Stimulated activated CD4-positive, alpha-beta T cell treated with anti-CD3 and anti-CD28 coated beads, Interleukin-12 subunit alpha, Interleukin-12 subunit beta, amount 100 ng/mL, for 4 hours (primary cell): ENCODE measurements around the gene RTN4.

Experiments
- DNase-seq: peaks from one replicate; pipeline ENCODE4 v3.0.0-alpha.2; 2020

Gene RTN4

DNA sequence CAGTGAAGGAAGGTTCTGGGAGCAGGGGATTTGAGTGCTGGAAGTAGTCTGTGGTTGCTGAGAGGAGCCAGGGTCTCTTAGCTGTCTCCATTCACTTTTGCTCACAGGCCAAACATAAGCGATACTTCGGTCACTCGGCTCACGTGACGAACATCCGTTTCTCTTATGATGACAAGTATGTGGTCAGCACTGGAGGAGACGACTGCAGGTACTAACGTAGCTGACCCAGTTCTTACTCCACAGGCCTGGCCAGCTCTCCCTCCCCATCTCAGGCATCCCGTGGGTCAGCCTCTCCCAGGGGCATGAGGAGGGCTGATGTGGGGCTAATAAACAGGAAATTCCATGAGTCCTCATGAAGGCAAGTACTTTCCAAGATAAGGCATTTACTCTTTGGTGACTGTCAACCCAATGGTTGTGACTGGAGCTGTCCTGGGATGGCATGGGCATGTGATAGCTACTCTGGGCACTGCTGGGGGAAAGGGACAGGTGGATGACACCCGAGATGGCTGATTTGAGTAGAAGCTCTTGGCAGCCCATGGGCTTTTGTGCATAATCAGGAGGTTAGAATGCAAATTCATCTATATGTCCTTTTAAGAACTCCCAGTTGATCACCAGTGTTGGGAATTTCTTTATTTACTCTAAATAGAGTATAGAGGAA, 81.6 kb downstream of the RTN4 start:
- DNase-seq, result no peak

DNA sequence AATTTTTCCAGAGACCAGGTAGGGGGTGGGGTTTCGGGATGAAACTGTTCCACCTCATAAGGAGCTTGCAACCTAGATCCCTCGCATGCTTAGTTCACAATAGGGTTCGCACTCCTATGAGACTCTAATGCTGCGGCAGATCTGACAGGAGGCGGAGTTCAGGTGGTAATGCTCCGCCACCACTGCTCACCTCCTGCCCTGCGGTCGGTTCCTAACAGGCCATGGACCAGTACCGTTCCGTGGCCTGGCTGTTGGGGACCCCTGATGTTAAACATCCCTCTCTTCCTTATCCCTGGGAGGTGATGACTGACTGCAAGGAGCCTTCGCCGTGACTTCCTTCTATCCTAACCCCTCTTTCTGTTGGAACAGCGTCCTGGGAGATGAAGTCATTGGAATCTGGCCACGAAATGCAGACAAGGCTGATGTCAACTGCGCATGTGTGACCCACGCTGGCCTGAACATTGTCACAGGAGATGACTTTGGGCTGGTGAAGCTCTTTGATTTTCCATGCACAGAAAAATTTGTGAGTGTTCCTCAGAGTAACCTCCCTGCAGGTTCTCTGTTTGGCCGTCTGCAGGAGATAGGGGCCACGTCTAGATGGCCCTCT, 82.4 kb downstream of the RTN4 start:
- DNase-seq, result no peak

DNA sequence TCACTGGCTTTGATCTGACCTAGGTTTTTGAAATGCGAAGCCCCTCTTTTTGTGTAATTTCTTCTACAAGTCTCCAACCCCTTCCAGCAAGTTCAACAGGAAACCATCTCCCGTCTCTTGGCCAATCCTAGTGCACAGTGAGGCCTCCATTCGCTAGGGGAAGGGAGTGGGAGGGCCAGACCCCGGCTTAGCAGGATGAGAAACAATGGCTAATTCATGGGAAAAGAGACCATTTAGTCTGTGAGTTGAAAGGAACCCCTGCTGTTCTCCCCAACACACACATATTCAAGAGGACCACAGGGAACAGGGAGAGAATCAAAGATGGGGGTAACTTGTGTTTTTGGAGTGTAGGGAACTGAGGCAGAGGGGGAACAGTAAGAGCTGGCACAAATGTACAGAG, 83.0 kb downstream of the RTN4 start:
- DNase-seq, result no peak

DNA sequence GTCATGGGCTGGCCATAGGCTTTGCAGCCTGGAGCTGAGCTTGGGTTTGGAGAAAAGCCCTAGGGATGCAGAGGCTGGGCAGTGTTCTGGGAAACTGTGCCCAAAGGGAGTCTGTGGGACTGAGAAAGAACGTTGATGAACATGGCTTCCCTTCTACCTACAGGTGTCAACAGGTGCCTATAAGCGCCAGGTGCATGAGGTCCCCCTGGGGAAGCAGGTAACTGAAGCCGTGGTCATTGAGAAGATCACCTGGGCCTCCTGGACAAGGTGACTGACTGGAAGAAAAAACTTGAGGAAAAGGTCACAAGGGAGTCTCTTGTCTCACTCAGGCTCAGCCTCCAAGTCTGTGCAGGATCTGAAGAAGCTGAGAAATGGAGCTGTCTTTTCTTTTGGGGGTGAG, 83.4 kb downstream of the RTN4 start:
- no peak for DNase-seq

DNA sequence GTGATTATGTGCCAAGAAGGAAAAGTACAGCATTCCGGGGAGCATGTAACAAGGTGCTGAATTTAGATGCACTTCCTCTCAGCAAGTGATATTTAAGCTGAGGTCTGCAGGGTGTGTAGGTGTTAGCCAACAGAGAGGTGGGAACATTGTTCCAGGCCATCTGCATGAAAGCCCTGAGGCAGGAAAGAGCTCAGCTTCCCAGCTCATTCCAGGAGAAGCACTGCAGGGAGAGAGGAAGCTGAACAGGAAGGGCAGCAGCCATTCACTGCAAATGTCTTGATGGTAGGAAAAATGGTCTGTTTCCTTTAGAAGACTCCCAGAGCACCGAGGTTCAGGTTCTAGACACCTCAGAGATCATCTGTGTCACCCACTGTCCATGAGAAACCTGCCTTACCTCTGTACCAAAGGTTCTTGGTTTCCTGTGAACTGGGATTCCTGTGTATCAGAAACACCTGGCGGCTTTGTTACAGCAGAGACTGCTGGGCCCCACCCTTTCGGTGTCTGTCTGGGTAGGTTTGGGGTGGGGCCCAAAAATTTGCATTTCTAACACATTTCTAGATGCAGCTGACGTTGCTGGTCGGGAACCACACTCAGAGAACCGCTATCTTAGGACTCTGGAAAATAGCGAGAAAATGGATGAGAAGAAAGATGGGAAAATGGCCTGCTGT, 84.0 kb downstream of the RTN4 start:
- DNase-seq, result no peak

DNA sequence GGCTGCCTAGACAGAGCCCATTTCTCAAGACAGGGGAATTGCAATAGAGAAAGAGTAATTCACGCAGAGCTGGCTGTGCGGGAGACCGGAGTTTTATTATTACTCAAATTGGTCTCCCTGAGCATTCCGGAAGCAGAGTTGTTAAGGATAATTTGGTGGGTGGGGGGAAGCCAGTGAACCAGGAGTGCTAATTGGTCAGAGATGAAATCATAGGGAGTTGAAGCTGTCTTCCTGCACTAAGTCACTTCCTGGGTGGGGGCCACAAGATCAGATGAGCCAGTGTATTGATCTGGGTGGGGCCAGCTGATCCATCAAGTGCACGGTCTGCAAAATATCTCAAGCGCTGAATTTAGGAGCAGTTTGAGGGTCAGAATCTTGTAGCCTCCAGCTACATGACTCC, 84.8 kb downstream of the RTN4 start:
- no peak for DNase-seq

DNA sequence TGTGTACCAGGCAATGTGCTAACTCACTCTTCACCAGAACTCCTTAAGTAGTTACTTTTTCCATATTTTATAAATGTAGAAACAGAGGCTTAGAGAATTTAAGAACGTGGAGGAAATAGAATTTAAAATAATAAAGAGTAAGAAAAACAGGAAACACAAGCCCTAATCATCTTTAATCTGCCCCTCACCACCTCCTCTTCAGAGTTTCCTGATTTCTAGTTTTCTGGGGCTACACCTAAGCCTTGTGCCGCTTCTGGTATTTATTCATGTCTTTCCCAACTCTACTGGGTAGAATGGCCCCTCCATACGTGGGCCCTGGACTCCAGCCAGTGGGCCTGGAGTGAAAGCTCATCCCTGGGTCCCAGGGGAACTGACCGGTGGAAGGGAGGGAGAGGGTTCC, 85.4 kb downstream of the RTN4 start:
- DNase-seq, result no peak

DNA sequence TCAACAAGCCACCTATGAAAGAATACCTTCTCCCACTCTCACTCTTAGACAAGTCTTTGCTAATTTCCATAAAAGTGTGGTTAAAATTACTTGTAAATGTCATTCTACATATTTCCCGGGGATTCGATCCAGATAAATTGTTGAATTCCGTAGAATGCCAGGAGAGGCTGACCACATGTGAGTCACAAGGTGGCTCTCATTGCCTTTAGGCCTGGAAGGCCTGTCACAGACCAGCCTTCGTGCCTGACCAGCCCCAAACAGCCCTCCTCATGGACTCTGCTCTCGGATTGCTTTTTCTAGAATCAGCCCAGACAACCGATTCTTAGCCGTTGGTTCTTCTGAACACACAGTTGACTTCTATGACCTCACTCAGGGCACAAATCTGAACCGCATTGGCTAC, 86.0 kb downstream of the RTN4 start:
- DNase-seq, result no peak

DNA sequence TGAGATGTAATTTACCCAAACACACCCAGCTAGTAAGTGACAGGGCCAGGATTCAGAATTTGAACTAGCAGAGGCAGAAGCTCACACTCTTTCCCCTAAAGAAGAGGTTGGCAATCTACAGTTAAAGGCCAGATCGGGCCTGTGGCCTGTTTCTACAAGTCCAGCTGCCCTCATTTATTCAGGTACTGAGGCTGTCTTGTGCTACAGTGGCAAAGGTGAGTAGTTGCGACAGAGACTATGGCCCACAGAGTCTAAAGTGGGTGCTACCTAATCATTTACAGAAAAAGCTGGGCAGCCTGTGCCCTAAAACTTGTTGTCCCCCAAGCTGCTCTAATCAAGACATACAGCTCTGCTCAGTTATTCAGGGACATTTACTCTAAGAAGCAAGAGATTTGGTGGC, 86.8 kb downstream of the RTN4 start:
- DNase-seq, result no peak

DNA sequence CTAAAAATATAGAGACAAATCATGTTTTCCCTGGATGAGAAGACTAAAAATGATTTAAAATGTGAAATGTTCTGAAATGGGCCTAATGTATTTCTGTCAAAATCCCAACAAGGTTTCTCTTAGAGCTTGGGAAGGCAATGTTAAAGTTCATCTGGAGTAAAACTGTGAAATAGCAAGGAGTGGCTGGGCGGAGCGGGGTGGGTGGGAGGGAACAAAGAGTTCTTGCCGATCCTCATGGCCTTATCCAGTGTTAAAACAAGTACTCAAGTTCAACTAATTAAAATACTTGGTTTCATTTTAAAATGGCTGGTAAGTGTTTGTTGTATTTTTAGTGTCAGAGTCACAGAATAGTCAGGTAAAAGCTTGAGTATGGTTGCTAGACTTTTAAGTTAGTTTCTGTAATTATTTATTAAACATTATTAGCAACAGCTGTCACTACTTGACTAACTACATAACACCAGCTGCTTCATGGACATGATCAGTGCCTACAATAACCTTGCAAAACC, 87.3 kb downstream of the RTN4 start:
- DNase-seq, result no peak

DNA sequence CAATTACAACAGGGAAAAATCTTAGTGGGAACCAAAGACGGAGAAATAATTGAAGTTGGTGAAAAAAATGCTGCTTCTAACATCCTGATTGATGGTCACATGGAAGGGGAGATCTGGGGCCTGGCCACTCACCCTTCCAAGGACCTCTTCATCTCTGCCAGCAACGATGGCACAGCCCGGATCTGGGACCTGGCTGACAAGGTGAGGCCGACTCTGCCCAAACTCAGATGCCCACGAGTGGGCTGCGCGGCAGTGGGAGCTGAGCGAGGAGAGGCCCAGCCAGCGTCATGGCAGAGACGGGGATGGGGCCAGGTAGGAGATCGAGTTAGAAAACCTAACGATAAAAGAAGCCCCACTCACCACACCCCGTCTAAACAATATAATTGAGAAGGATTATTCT, 87.7 kb downstream of the RTN4 start:
- no peak for DNase-seq

DNA sequence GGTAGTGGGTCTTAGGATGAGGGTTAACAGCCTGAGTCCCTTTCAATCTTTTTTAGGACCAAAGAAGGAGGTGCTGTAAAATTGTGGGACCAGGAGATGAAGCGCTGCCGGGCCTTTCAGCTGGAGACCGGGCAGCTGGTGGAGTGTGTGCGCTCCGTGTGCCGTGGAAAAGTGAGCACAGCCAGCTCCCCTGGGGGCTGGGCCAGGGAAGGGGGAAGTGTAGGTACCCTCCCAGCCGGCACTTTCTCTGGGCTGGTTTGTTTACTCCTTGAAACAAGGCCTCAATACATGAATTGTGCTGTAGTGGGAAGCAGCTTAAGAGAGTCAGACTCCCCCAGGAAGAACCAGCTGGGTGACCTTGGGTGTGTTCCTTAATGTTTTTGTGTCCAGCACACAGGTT, 90.1 kb downstream of the RTN4 start:
- no peak for DNase-seq

DNA sequence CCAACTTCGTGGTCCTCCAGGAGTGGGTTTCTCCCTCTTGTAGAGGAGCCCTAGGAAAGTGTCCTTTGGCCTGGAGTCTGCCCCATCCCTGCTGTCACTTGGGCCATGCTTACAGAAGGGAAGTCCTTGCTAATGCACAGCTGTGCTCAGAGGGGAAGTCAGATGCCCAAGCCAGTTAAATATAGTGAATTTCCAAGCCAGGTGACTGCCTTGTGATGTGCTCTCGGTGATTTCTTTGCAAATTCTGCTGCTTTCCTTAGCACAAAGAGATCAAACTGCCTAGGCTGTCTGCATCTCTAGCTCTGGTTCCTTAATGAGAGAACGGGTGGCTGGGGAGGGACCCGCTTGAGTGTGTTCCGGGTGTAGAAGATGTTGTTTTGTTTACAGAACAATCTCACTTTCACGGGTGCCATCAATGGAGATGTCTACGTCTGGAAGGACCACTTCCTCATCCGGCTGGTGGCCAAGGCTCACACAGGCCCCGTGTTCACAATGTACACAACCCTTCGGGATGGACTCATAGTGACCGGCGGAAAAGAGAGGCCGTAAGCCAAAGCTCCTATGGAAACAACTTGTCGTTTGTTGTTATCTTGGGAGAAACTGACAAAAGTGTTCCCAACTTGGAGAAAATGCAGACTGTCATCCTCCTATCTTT, 91.4 kb downstream of the RTN4 start:
- DNase-seq, result no peak

DNA sequence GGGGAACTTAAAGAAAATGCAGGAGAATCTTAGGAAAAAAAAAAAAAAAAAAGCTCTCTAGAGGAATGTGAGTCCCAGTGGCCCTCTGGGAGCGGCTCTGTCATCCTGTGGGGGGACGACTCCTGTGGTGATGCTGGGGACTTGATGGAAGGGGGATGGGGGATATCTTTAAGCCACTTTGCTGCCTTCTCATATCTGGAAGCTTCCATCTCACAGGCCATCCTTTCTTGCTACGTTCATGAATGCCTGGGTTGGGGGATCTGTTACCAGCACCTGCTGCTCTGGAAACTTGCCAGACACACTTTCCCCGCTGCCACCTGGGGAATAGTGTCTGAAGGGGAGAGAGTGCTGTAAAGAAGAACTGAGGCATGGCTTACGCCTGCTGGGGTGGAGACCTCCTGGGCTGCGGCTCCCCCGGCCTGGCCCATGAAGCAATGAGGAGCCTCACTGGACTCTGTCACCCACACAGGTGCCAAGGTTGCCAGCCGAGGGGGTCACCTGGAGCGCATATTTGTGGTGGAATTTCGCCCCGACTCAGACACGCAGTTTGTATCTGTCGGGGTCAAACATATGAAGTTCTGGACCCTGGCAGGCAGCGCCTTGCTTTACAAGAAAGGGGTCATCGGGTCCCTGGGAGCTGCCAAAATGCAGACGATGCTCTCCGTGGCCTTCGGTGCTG, 92.8 kb downstream of the RTN4 start:
- no peak for DNase-seq

DNA sequence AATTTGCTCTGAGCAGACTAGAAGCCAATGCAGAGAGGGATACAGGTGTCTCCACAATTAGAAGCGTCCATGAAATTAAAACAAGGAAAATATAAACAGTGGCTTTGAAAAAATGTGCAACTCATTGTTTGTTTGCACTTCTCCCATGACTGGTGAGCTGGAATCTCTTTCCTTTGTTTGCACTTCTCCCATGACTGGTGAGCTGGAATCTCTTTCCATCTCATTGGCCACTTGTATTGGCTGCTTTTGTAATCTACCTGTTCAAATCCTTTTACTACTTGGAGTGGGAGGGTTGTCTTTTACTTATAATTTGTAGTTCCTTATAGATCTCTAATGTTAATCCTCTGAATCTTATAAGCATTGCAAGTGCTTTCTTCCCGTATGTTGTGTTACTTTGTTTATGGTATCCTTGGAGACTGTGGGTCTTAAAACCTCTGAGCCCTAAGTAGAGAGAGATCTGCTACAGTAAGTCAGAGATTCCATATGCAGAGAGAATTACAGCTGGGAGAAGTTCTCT, 94.1 kb downstream of the RTN4 start:
- DNase-seq, result no peak

DNA sequence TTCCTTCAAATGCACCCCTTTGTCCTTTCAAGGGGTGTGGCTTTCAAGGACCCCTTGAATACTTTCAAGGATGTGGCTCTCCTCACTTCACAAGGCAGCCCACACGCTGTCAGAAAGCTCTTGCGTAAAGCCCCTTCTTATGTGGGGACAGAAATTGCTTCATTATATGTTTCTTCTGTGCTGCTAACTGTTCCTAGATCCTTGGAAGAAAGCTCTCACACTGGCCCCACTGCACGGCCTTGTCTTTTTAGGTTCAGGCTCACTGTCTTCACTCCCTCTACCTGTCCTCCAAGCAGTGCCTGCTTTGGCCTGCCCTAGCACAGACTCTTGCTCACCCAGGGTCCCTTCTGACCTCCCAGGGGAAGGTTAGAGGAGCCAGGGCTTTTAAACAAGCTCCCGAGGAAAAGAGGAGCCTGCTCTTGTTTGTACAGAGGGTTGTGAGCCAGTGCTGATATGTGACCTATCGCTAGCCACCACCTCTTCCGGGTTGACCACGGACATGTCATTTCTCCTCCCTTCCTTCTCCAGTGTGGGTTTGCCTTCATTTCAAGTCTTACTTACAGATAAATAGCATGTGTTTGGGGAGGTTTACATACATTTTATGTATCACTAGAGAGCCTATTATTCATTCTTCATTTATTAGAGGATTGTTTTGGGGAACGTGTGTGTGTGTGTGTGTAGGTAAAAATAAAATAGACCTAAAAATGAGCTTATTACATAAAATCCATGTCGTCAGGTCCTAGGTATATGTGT, 94.7 kb downstream of the RTN4 start:
- no peak for DNase-seq

DNA sequence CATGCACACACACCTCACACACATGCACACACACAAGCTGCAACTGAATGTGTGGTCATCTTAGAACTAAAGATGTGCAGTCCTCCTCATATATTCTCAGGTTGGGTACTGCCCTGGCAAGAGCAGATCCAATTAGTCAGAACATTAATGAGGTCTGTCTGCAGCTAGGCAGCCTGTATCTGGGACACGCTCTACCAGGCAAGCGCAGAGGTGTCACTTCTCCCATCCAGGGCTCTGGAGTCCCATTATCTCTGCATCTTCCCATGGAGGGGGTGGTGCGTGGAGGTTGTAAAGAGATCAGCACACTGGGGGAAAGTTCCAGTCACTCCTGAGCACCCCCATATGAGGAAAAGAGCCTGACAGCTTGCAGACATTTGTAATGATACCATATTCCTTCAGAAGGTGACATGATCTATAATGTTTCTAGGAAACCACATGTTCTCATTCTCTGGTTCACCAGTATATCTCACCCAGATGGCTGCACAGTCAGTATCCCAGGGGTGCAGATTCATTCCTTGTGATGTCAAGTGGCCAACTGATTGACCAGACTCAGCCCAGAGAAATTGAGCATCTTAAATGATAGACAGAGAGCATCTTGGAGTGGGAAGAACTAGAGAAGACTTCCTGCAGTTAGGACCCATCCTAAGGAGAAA, 95.4 kb downstream of the RTN4 start:
- no peak for DNase-seq

DNA sequence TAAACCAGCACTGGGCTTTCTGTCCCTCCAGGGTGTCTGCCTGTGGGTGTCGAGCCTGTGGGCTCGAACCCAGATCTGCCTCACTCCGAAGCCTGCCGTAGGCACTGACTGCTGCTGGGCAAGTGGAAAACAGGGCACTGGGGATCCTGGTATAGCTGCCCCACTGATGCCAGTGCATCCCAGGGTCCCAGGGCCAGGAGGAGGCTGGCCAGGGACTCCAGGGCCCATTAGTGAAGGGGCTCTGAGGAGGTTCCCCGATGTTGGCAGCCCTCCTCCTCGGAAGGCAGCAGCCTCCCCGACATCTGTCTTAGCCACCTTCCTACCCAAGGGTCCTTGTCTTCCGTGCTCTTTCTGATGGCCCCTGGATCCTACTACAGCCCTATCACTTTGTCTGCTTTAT, 96.1 kb downstream of the RTN4 start:
- DNase-seq, result no peak

DNA sequence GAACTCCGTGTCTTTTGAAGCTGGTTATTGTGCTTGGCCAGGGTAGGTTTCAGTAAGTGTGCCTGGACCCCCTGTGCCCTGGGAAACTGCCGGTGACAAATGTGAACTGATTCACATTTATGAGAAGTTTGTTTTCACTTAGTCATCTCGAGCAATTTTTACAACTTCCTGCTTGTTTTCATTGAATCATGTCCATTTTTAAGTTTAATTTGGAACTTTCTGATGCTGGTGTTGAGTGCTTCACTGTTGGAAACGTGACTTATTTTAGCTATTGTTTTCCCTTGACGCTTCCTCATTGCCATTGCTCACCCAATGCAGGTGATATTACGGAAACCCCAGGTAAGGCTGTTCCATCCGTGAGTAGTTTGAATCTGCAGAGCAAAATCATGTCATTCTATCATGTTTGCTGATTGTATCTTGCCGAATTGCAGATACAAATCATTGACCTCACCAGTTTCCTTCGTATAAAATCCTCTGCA, 97.2 kb downstream of the RTN4 start:
- DNase-seq, result no peak

DNA sequence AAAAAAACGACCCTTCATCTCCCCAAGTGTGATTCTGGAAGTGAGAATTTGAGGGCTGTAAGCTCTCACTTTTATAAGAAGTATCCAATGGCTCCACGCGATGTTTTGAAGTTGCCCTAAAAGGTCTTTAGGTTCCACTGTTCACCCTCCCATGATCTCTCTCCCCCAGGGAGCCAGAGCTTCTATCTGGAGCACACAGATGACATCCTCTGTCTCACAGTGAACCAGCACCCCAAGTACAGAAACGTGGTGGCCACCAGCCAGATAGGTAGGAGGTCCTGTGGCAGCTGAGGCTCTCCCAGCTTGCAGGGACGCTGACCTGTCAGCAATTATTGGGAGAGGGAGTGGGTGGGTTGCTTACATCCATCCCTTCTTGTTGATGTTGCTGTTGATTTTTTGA, 97.8 kb downstream of the RTN4 start:
- no peak for DNase-seq

DNA sequence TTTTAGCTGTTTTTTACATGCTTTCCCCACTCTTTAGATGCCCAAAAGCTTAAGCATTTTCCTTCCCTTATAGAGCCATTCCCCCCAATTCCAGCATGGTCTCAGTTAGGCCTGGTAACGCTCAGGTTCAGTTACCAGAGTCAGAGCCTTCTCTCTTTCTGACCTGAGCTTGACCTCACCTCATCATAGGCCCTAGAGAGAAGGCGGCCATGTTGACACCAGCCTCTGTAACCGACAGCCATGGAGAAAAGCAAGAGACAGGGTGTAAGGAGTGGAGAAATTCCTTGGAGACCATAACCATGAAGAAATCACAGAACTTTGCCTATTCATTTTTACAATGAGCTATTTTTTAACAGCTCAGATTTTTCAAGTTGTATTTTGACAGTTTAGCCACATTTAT, 99.4 kb downstream of the RTN4 start:
- DNase-seq, result no peak

DNA sequence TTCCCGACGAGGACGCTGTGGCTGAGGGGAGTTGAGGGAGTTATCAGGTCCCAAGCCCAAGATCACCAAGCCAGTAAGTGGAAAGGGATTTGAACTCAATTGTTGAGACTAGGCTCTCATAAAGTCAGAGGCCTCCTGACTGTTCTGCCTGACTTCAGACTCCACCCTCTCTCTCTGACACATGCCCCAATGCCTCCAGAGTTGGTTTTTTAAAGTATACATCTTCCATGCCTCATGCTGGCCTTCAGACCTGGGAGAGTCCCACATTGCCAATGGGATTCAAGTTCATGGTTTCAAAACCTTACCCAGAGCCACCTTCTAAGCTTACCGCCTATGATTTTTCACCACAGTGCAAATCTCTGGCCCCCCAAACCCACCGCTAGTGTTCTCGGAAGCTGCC, 100.8 kb downstream of the RTN4 start:
- DNase-seq, result no peak
